Measurements from ENCODE around the gene CCDC57.

DNA sequence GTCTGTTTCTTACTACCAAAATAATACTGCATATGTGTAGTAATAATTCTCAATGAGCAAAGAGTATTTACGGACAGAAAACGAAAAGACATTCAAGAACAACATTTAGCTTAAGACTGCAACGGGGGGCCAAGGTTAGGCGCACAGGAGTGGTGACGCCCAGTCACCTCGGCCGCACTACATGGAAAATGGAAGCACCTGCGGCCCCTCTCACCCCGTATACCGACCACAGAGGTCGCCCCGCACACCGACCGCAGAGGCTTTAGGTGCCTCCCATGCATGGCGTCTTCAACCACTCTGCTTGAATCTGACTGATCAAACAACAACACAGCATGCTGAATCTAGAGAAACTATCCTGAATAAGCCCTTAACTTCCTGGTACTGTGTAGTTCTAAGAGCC lies 26.4 kb downstream of the CCDC57 start:
- TF ChIP-seq, protein P1, sequence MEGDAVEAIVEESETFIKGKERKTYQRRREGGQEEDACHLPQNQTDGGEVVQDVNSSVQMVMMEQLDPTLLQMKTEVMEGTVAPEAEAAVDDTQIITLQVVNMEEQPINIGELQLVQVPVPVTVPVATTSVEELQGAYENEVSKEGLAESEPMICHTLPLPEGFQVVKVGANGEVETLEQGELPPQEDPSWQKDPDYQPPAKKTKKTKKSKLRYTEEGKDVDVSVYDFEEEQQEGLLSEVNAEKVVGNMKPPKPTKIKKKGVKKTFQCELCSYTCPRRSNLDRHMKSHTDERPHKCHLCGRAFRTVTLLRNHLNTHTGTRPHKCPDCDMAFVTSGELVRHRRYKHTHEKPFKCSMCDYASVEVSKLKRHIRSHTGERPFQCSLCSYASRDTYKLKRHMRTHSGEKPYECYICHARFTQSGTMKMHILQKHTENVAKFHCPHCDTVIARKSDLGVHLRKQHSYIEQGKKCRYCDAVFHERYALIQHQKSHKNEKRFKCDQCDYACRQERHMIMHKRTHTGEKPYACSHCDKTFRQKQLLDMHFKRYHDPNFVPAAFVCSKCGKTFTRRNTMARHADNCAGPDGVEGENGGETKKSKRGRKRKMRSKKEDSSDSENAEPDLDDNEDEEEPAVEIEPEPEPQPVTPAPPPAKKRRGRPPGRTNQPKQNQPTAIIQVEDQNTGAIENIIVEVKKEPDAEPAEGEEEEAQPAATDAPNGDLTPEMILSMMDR (IDR thresholded peaks at IDR 0.05; ENCODE audit: insufficient read depth, low read length, poor library complexity, severe bottlenecking), result no peak
- TF ChIP-seq EZH2phosphoT487 (conservative IDR thresholded peaks at IDR 0.05; ENCODE audit: low read length), result no peak

Data from SU-DHL-6 (cell line).